Duodenal mucosa (tissue), 2 donors: ENCODE results near the gene FBXO46.

Experiments used
- H3K27ac ChIP-seq: one replicate; pipeline ENCODE4 v1.7.0; 2013; ENCODE audit warnings: low read depth, low read length
- H3K27me3 ChIP-seq, 2 donors: one replicate each; pipeline ENCODE4 v1.7.0; 2013; ENCODE audit warnings: low read length in 2 of 2, control low read depth in 1 of 2; ENCODE audit not compliant: insufficient read depth in 2 of 2, control insufficient read depth in 1 of 2
- H3K36me3 ChIP-seq, 2 donors: one replicate each; pipeline ENCODE4 v1.7.0; 2013; ENCODE audit warnings: low read length in 2 of 2, control low read depth in 1 of 2; ENCODE audit not compliant: insufficient read depth in 2 of 2, control insufficient read depth in 1 of 2
- H3K4me1 ChIP-seq, 2 donors: one replicate each; pipeline ENCODE4 v1.7.0; 2013; ENCODE audit warnings: low read length in 2 of 2, control low read depth in 1 of 2; ENCODE audit not compliant: insufficient read depth in 2 of 2, control insufficient read depth in 1 of 2
- H3K4me3 ChIP-seq, 2 donors: one replicate each; pipeline ENCODE4 v1.7.0; 2013; ENCODE audit warnings: low read length in 2 of 2, low read depth in 1 of 2
- H3K9ac ChIP-seq, 2 donors: one replicate each; pipeline ENCODE4 v1.7.0; 2013; ENCODE audit warnings: low read length in 2 of 2, low read depth in 1 of 2
- H3K9me3 ChIP-seq, 2 donors: one replicate each; pipeline ENCODE4 v1.7.0; 2013; ENCODE audit warnings: low read length in 2 of 2, control low read depth in 1 of 2; ENCODE audit not compliant: control insufficient read depth in 1 of 2

FBXO46 gene

GRCh38 chr19:45668342-45668871 lies 62.3 kb downstream of the FBXO46 start:
- H3K4me1 ChIP-seq, result peaks cover 11 to 28% of the 10 kb centered on the region in 2 donors
- peak overlapping the region; percentile 54 to 65 for H3K9ac ChIP-seq
- no peak overlapping the region for H3K27ac ChIP-seq
- no peaks in the 10 kb centered on the region for H3K9me3 ChIP-seq
- H3K36me3 ChIP-seq, result no peaks in the 10 kb centered on the region
- H3K27me3 ChIP-seq, result peaks cover 22 to 31% of the 10 kb centered on the region in 2 donors
- peak overlapping the region; percentile 63 to 71 for H3K4me3 ChIP-seq

GRCh38 chr19:45667620-45668341 lies 62.9 kb downstream of the FBXO46 start, which contains the start of gene GIPR:
TSS of gene GIPR (plus strand) at chr19:45668221. CDS start at chr19:45669521, 1,300 bp downstream.
- Histone ChIP-seq H3K27ac (no peak within 1 kb of the TSS), H3K4me3 (peak within 1 kb of the TSS; percentile 63 to 71), H3K4me1 (peaks cover 11 to 28% of the 10 kb centered on the region in 2 donors), H3K9ac (peak within 1 kb of the TSS; percentile 54 to 65), H3K9me3 (no peaks in the 10 kb centered on the region), H3K36me3 (no peaks in the 10 kb centered on the region), H3K27me3 (peaks cover 22 to 30% of the 10 kb centered on the region in 2 donors)

- H3K4me1 ChIP-seq, result peaks cover 7 to 20% of the 10 kb centered on the region in 2 donors
- H3K36me3 ChIP-seq, result no peaks in the 10 kb centered on the region
- no peak overlapping the region for H3K27ac ChIP-seq
- no peak overlapping the region for H3K4me3 ChIP-seq
- H3K9ac ChIP-seq, result no peak overlapping the region
- H3K27me3 ChIP-seq, result peaks cover 14 to 29% of the 10 kb centered on the region in 2 donors
- H3K9me3 ChIP-seq, result no peaks in the 10 kb centered on the region
Observed at GRCh38 chr19:45664575-45664974, 66.1 kb downstream of the FBXO46 start.

GRCh38 chr19:45663800-45664199 lies 66.9 kb downstream of the FBXO46 start:
- Histone ChIP-seq H3K9me3 (no peaks in the 10 kb centered on the region), H3K36me3 (no peaks in the 10 kb centered on the region), H3K27me3 (peaks cover 8 to 22% of the 10 kb centered on the region in 2 donors), H3K27ac (no peak overlapping the region), H3K4me3 (no peak overlapping the region), H3K4me1 (peaks cover 7 to 13% of the 10 kb centered on the region in 2 donors), H3K9ac (no peak overlapping the region)

- Histone ChIP-seq H3K27me3 (peaks cover 0 to 12% of the 10 kb centered on the region in 2 donors), H3K9me3 (no peaks in the 10 kb centered on the region), H3K36me3 (no peaks in the 10 kb centered on the region), H3K27ac (no peak overlapping the region), H3K4me1 (no peaks in the 10 kb centered on the region), H3K4me3 (no peak overlapping the region), H3K9ac (no peak overlapping the region)
Observed at GRCh38 chr19:45660636-45661035, 70.1 kb downstream of the FBXO46 start.
